Amniotic epithelial cell (primary cell): Measurements from ENCODE around the gene NPTX1.

Source experiments
- DNase-seq: peaks from one replicate; pipeline ENCODE4 v3.0.0-alpha.2; 2010; ENCODE audit warnings: low read depth

Gene NPTX1, protein sequence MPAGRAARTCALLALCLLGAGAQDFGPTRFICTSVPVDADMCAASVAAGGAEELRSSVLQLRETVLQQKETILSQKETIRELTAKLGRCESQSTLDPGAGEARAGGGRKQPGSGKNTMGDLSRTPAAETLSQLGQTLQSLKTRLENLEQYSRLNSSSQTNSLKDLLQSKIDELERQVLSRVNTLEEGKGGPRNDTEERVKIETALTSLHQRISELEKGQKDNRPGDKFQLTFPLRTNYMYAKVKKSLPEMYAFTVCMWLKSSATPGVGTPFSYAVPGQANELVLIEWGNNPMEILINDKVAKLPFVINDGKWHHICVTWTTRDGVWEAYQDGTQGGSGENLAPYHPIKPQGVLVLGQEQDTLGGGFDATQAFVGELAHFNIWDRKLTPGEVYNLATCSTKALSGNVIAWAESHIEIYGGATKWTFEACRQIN

DNA sequence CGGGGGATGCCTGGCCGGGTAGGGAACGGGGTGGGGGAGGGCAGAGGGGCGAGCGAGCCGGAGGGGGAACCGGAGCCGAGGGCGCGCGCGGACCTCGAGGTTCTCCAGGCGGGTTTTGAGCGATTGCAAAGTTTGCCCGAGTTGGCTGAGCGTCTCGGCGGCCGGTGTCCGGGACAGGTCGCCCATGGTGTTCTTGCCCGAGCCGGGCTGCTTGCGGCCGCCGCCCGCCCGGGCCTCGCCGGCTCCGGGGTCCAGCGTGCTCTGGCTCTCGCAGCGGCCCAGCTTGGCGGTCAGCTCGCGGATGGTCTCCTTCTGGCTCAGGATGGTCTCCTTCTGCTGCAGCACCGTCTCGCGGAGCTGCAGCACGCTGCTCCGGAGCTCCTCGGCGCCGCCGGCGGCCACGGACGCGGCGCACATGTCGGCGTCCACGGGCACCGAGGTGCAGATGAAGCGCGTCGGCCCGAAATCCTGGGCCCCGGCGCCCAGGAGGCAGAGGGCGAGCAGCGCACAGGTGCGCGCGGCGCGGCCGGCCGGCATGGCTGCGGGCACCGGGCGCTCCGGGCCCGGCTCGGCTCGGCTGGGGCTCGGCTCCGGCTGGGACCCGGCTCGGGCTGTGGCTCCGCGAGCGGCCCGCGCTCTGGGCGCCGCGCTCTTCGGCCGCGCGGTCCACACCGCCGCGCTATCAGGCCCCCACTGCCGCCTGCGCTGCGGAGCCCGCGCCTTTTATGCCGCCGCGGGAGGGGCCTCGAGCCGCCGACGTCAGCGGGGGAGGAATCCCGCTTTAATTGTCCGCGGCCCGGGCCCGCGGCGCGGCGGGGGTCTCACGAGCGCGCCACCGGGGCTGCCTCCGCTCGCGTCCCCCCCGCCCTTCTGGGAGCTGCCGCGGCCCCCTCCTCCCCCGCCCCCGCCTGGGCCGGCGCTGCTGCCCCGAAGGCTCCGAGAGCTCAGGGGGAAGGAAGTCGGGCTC, at the start of gene NPTX1:
Gene NPTX1, minus strand, starts transcription at position 698 of the 967 bp plus-strand sequence. Its CDS starts 161 bp downstream, at position 537.
- DNase-seq: no peak

DNA sequence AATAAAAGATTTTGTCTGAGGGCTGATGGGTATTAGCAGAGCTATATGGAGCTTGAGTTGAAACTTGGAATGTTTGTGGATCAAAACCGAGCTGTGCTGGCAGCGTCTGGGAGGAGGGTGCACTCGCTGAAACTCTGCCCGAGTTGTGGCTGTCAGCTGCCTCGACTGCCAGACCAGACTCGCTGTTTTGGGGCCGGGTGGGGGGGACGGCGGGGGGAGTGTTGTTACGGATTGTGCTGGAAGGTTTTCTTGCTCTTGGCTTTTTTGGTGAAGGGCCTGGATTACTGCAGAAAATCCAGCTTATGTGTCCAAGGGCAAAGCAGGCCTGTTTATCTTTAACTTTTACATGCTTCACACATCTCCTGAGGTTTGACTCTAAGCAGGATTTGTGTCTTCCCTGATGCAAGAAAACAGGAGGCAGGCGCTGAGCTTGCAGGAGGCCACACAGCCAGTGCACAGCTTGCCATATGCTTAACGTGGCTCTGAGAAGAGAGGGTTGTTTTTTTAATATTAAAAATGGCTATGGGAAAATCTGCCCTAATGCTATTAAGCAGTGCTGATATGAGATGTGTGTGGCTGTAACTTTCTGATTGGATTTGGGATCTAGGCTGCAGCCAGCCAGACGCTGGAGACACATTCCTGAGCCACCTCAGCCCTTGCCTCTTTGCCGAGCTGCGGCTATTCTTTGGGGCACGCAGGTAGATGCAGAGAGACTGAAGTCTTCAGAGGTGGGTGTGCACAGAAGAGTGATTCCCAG, 47.7 kb upstream of the NPTX1 start:
- DNase-seq: peak; percentile 53

DNA sequence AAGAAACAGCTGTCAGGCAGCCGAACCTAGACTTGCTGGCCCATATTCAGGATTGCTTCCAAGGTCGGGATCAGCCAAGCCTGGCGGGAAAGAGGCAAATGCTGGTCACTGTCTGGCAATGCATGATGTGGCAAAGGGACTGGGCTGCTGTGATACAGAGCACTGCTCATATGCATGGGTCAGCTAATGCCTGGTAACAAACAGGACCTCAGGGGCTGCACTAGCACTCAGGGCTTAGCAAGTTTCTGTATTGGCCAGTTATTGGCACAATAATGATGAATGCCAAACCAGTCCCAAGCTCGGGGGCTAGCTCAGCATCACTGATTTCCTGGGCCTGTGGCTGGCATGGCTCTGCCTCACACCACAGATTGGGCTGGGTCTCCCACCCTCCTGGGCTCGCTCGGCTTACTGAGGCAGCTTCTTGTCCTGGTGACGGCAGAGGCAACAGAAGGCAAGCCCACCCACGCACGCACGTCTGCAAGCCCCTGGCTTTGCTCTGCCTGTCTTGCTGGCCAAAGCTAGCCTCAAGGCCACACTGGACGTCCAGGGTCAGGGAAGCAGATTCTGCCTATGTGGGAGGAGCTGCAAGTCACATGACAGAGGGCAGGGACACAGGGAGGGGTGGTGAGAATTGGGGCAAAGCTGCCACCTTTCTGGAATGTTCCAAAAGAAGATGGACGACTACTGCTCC, 46.8 kb upstream of the NPTX1 start:
- no peak for DNase-seq

DNA sequence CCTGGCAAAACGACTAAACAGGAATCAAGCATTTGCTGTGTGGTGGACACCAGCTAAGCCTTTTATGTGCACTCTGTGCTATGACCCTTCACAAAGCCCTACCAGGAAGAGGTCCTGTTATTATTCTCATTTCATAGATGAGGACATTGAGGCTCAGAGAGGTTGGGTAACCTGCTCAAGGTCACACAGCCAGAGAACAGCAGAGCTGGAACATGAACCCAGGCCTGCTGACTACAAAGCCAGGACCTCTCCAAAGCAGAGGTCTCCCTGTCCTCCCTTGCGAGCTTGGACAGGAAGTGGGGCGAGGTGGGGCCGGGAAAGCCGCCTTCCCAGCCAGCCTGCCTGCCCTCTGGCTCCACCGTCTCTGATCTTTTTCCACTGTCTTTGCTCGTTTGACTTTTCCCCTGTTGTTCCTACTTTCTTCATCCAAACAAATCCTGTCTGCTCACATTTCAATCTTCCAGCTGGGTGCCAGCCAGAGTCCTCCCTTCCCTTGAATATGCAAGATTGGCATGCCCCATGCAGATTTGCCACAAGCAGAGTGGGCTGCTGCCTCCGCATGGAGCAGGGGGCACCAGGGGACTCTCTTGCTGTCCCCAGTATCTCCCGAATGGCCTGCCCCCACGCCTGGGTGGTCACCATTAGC, 44.5 kb upstream of the NPTX1 start:
- no peak for DNase-seq

DNA sequence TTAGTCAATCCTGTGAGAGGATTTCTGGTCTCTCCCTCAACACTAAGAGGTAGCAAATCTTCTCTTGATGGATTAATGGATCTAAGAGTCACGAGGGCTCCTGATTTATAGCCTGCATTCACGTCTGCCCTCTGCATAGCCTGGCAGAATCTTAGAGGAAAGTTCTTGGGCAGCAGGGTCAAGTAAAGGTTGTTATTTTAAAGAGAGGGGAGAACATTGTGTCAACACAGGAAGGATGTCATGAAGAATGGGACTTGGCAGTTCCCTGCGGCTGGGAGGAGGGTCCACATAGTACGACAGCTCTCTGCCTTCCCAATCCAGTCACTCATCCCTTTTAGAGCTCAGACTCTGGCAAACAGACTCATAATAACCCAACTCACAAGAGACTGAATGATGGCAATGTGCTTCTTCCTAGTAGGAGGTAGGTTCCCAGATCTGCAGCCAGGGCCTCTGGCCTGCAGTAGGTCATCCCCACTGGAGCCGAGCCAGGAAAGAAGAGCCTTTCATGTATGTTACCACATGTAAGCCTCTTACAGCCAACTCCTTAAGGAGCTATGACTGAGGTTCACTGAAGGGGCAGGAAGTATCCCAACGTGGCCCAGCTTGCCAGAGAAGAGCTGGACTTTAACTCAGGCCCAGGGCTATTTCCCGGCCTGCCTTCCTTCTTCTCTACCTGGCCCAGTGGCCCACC, 42.8 kb upstream of the NPTX1 start:
- DNase-seq: peak; percentile 46

DNA sequence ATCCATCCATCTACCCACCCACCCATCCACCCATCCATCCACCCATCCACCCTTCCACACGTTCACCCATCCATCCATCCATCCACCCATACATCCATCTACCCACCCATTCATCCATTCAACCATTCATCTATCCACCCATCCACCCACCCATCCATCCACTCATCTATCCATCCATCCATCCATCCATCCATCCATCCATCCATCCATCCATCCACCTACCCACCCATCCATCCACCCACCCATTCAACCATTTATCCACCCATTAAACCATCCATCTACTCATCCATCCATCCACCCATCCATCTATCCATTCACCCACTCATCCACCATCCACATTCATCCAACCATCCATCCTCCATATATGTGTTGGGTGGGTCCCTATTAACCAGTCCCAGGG, 42.0 kb upstream of the NPTX1 start:
- DNase-seq: no peak

DNA sequence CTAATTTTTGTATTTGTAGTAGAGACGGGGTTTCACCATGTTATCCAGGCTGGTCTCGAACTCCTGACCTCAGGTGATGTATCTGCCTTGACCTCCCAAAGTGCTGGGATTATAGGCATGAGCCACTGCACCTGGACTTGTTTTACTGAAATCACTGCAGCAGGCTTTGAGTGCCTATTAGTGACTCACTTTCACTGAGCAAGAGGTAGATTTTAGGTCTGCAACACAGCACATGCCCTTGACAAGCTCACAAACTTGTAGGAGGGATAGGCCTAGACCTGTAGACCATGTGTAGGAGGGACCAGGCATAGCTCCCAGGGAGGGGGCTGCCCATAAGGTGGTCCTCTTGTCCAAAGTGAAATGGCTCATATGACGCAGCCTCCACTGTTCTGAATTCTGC, 41.2 kb upstream of the NPTX1 start:
- no peak for DNase-seq

DNA sequence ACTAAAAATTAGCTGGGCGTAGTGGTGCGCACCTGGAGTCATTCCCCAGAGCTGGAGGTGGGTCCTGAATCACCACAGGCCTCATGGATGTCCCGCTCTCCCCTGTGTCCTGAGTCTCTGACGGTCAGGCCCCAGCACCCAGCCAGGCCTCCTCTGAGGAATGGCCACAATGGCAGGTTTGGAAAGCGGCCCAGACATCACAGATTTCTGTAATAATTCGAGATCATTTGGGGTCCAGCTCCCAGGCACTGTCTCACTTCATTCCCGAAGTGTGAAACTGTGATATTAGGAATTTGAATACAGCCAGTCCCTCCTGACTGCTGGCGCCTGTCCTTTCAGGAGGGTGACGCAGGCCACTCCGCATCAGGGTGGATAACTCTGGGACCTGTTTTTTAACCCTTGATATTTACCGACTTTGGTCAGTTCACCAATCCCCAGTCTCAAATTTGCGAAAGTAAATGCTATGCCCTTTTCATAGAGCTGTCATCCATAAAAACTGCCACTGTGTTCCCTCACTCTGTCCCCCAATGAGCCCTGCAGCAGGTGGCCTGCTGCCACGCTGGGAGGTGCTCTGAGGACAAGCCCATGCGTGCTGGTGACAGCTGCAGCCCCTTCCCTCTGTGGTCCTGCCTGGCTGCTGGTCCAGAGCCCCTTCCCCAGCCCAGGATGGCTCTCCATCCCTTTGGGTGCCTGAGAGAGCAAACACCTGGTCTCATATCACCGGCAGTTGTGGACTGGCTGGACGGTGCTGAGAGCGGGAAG, 39.9 kb upstream of the NPTX1 start:
- no peak for DNase-seq

DNA sequence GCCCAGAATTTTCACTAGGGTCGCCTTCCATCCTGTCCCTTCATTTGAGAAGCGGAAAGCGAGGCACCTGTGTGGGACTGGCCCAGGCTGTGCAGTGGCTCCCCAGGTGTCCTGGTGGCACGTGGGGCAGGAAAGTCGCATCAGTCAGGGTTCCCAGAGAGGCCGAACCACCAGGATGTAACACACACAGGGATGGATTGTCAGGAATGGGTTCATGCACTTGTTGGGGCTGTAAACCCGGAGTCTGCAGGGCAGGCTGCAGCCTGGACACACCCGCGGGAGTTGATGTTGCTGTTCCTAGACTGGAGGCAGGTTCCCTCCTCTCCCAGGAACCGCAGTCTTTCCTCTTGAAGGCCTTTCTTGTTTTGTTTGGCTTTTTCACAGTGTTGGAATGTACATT, 37.5 kb upstream of the NPTX1 start:
- DNase-seq: peak; percentile 6

DNA sequence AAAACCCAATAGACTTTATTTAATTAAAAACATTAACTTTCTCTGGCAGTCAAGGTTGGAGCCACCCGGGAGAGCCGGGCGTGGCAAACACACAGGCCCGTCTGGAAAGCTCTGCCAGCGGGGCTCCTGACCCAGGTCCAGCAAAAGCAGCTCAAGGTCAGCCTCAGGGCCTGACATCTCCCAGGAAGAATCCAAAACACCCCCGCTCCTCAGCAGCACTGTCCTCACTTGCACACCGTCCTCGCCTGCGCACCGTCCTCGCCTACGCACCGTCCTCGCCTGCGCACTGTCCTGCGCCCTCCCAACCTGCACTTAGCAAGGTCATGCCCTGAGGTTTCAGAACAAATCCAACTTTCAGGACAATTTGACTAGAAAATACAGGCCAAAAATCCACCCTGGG, 36.8 kb upstream of the NPTX1 start:
- DNase-seq: no peak

DNA sequence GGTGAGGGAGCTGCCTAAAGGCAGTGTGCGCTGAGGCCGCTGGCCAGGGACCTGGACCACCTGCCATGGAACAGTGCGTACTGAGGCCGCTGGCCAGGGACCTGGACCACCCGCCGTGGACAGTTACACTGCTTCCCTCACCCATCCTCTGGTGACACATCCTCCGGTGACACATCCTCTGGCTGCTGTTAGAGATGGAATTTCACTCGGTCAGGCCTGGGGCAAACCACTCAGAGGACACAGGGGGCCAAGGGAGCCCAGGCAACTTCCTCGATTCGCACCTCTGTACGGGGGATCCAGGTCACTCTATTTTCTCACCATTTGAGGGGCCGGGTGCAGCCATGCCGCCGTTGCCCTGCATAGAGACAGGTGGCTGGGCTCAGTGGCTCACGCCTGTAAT, 35.8 kb upstream of the NPTX1 start:
- DNase-seq: peak; percentile 28

DNA sequence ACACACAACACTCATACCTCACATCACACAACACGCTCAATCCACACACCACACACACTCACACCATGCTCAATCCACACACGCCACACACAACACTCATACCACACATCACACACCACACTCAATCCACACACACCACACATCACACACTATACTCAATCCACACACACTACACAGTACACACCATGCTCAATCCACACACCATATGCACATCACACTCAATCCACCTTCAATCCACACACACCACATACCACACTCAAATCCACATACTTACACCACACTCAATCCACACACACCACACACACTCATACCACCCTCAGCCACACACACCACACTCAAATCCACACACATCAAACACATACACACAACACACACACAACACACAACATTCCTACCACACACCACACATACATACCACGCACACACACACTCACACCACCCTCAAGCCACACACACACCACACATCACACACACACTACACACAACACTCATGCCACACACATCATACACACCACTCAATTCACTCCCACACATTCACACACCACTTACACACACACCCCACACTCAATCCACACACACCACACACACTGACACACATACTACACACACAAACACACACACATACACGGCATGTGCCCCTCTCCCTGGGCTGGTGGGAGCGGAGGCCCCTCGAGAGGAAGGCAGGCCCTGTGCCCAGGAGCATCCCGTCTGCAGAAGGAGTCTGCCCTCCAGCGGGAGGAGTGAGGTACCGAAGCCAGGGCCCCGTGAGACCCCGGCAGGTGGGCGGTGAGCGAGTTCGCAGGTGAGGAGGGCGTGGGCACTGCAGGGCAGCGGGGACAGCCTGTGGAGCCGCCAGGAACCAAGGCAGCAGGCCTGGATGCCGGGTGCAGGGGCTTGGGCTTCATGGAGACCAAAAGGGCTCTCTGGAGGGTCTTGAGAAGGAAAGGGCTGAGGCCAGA, 35.1 kb upstream of the NPTX1 start:
- DNase-seq: no peak

DNA sequence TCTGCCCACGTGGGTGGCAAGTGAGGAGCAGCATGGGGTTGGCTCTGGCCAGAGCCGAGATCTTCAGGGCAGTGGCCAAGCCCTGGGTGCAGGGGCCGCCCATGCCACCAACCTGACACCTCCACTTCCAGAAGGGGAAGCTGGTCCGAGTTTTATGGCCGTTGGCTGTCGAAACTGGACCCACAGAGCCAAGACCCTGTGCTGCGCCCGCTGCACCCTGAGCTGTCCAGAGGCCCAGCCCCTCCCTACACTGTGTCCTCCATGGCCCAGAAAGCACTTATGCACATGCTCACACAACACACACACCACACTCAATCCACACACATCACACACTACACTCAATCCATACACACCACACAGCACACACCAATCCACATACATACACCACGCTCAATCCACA, 34.4 kb upstream of the NPTX1 start:
- no peak for DNase-seq

DNA sequence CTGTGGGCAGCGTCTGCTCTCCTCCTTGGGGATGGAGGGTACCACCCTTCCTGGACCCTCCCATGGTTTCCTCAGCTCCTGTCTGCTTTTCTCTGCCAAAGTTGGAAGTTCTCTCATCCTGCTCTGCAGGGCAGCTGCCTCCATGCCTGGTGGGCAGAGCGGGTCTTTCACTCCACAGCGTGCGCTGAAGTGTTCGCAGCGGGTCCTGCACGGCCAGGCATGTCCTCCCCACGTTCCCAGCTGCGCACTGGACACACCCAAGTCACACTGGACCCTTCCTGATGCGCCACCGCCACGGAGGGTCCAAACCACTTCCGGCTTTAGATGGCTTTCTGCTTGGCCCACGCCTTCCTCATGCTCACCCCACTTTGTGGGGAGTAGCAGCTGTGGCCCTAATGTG, 33.7 kb upstream of the NPTX1 start:
- DNase-seq: no peak

DNA sequence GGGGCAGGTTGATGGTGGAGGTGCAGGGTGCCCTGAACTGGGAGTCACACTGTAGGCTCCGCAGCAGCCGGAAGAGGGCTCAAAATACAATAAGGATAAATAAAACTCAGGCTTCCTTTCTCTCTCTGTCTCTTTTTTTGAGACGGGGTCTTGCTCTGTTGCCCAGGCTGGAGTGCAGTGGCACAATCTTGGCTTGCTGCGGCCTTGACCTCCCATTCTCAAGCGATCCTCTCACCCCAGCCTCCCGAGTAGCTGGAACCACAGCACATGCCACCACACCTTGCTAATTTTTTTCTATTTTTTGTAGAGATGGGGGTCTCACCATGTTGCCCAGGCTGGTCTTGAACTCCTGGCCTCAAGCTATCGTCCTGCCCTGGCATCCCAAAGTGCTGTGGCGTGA, 32.9 kb upstream of the NPTX1 start:
- no peak for DNase-seq

DNA sequence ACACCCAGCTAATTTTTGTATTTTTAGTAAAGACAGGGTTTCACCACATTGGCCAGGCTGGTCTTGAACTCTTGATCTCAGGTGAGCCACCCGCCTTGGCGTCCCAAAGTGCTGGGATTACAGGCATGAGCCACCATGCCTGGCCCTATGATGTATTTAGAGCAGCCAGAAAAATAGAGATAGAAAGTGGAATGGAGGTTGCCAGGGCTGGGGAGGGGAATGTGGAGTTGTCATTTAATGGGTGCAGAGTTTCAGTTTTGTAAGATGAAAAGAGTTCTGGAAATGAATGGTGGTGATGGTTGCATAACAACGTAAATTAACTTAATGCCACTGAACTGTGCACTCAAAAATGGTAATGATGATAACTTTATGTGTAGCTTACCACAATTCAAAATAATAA, 31.6 kb upstream of the NPTX1 start:
- no peak for DNase-seq

DNA sequence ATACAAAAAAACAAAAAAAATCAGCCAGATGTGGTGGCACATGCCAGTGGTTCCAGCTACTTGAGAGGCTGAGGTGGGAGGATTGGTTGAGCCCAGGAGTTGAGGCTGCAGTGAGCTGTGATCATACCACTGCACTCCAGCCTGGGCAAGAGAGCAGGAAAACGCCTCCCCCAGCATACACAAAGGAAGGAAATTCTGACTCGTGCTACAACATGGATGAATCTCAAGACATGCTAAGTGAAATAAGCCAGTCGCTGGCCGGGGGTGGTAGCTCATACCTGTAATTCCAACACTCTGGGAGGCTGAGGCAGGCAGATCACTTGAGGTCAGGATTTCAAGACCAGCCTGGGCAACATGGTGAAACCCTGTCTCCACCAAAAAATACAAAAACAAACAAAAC, 30.8 kb upstream of the NPTX1 start:
- DNase-seq: peak; percentile 15

DNA sequence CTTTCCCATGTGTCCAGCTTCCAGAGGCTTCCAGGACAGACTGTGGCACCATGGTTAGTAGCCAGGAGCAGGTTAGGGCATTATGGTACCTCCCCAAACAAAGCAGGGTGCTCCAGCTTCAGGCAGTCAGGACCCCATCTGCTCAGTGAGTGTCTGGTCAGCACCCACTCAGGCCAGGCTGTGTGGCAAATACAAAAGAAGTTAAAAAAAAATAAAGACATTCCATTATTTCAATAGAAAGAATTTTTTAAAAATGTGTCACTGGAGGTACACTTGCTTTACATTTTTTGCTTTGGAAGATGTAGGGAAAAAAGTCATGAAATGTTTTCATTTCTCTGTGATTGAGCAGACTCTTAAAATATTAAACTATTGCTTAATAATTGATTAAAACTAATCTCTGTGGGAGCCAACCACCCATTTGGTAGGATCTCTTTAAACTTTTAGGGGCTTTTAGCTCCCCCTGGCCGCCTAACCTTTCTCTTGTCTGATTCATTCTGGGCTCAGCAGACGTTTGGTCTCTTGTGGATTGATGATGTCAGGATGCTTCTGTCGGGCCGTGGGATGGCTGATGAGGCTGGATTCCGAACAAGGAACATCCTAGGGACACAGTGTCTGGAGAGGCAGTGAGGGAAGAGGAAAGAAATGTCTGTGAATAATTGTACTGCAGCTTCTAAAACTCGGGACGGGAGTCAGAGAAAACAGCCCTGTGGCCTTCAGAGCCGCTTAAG, 28.4 kb upstream of the NPTX1 start:
- peak; percentile 51 for DNase-seq
